Panc1 (cell line): ENCODE data around the gene TBCD. TPM values are rescaled to one million over a fixed set of nuclear protein-coding genes. Genes with fewer than 3 reads are reported as not detected.
"Not testable (repeated sequence)": the region's sequence is repeated elsewhere in the genome, so short reads cannot be mapped to it uniquely, and the experiment has no call there.

ENCODE experiments used
- ATAC-seq: fragments of 200-7000 bp; cut with Tn5 transposase; 2 replicates; pipeline ENCODE4 v1.9.1; 2020; ENCODE audit warnings: mild to moderate bottlenecking, moderate library complexity
- BruUV-seq: library from RNA; stranded (reverse); fragments of 400-500 nt; replicated peaks from 2 replicates; lab custom pipeline; 2021; lab: Mats Ljungman, UMichigan
- CTCF ChIA-PET: fragments of 300-600 bp; sonication (Branson Sonifier 250); formaldehyde crosslinking; loops from one replicate; lab custom pipeline; 2022; ENCODE audit warnings: antibody characterized with exemption; lab: Charles Lee
- POLR2A ChIA-PET: fragments of 300-600 bp; sonication (Branson Sonifier 250); formaldehyde crosslinking; loops from one replicate; lab custom pipeline; 2022; ENCODE audit warnings: antibody characterized with exemption; lab: Charles Lee
- DNase-seq: peaks from one replicate; pipeline ENCODE4 v3.0.0-alpha.2; 2010; ENCODE audit warnings: low read depth, low spot score
- H3K27ac ChIP-seq: 2 replicates; pipeline ENCODE4 v1.5.1; 2011; ENCODE audit warnings: mild to moderate bottlenecking, low read length, inconsistent platforms
- H3K27me3 ChIP-seq: fragments of 200-500 bp; sonication (Bioruptor generic); 2 replicates; pipeline ENCODE4 v1.6.0; 2014; ENCODE audit warnings: low read length, inconsistent platforms; ENCODE audit not compliant: control insufficient read depth, insufficient read depth
- H3K36me3 ChIP-seq: fragments of 200-500 bp; sonication (Bioruptor generic); 2 replicates; pipeline ENCODE4 v1.5.1; 2014; ENCODE audit warnings: inconsistent platforms, mild to moderate bottlenecking, low read length, moderate library complexity; ENCODE audit not compliant: control insufficient read depth, insufficient read depth
- H3K4me1 ChIP-seq: 2 replicates; pipeline ENCODE4 v1.5.1; 2011; ENCODE audit warnings: inconsistent platforms, mild to moderate bottlenecking, low read length, moderate library complexity; ENCODE audit not compliant: control insufficient read depth, insufficient read depth
- H3K4me3 ChIP-seq, 2 experiments: 2 replicates each; pipeline ENCODE4 v1.5.1; 2011 to 2012; ENCODE audit warnings: low read depth in 2 of 2, low read length in 2 of 2, mild to moderate bottlenecking in 2 of 2, inconsistent platforms in 1 of 2, moderate library complexity in 1 of 2
- H3K9me3 ChIP-seq: fragments of 200-500 bp; sonication (Bioruptor generic); 2 replicates; pipeline ENCODE4 v1.5.1; 2014; ENCODE audit warnings: low read depth, mild to moderate bottlenecking, inconsistent platforms, low read length, moderate library complexity; ENCODE audit not compliant: control insufficient read depth, insufficient read depth
- POLR2AphosphoS5 ChIP-seq: IDR thresholded peaks from 2 replicates; pipeline ENCODE4 v1.6.1; 2012; ENCODE audit warnings: mild to moderate bottlenecking, low read depth, low read length, moderate library complexity
- SIN3A ChIP-seq: IDR thresholded peaks from 2 replicates; pipeline ENCODE4 v1.6.1; 2012; ENCODE audit warnings: low read depth, mild to moderate bottlenecking, low read length, moderate library complexity, borderline replicate concordance; ENCODE audit not compliant: insufficient read depth
- TCF7L2 ChIP-seq: IDR thresholded peaks from 2 replicates; pipeline ENCODE4 v1.6.1; 2011; ENCODE audit warnings: mild to moderate bottlenecking, low read depth, low read length, inconsistent platforms
- in situ Hi-C: cut with HindIII; loops from 2 replicates; pipeline ENCODE4 v1.10.0; 2016; ENCODE audit warnings: low sequenced_read_pairs, low pct_unique_long_range_greater_than_20kb
- intact Hi-C: fragments of 100-400 bp; cut with micrococcal nuclease; formaldehyde crosslinking; loops from one replicate; pipeline ENCODE4 v1.10.0; 2022; ENCODE audit not compliant: unreplicated experiment
- total RNA-seq: library from RNA; stranded (reverse); gene quantifications from one replicate; pipeline ENCODE4 v1.2.1, GENCODE V29; 2021; ENCODE audit not compliant: unreplicated experiment
- TF ChIP-seq, protein P1 (sequence below): fragments of 450-650 bp; IDR thresholded peaks from 2 replicates; pipeline ENCODE4 v1.5.1; 2017; ENCODE audit warnings: mild to moderate bottlenecking
- TF ChIP-seq, protein P2 (sequence below), 2 experiments: IDR thresholded peaks; 2 replicates each; pipeline ENCODE4 v1.6.1; 2011 to 2012; ENCODE audit warnings: low read depth in 2 of 2, control low read depth in 1 of 2, low read length in 1 of 2, mild to moderate bottlenecking in 1 of 2, moderate library complexity in 1 of 2; ENCODE audit not compliant: insufficient read depth in 1 of 2

Gene TBCD
- total RNA-seq, 1 experiment from 2014 or later = 186 TPM

DNA sequence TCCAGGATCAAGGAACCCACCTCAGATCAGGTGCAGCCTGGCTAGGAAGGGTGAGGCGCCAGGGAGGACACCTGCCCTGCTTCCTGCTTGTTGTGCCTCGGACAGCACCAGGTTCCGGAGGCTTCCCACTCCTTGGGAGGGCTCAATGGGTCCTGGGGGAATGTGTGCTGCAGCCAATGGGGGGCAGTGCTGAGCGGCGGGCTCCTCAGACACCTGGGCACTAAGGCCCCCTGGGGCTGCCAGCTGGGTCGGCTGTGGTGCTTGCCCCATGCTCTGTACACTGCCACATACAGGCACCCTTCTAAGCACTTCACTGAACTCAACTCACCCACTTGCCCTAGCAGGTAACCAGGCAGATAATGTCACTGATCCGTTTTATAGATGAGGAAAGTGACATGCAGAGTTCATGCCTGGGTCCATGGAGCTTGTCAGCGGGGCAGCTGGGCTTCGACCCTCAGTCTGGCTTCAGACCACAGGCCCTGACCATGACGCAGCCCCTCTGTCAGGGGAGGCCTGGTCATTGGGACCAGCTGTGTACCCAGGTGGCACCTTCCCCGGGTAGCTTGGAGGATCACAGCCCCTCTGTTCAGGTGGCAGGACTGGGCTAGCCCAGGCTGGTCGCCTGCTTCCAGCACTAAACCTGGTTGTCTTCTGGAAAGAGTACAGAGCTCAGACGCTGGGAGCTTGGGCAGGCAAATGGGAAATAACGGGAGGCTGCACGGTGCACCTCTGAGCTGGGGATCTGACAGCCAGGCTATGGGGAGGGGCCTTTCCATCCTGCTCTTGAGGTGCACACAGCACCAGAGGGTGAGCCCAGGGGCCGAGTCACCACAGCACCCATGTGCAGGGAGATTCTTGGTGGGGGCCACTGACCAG is 8.3 kb upstream of the TBCD start:
- intact Hi-C loops = no loop called here
- Histone ChIP-seq H3K4me1 (no peaks in the 10 kb centered on the region), H3K27me3 (no peaks in the 10 kb centered on the region), H3K9me3 (peaks cover 9% of the 10 kb centered on the region; the same call in 1 of the 2 replicates), H3K27ac (no peak overlapping the region), H3K36me3 (no peaks in the 10 kb centered on the region), H3K4me3 (no peak overlapping the region)
- ATAC-seq (peak; percentile 66), DNase-seq (no peak)
- no peak for TF ChIP-seq TCF7L2
- TF ChIP-seq, protein P1, sequence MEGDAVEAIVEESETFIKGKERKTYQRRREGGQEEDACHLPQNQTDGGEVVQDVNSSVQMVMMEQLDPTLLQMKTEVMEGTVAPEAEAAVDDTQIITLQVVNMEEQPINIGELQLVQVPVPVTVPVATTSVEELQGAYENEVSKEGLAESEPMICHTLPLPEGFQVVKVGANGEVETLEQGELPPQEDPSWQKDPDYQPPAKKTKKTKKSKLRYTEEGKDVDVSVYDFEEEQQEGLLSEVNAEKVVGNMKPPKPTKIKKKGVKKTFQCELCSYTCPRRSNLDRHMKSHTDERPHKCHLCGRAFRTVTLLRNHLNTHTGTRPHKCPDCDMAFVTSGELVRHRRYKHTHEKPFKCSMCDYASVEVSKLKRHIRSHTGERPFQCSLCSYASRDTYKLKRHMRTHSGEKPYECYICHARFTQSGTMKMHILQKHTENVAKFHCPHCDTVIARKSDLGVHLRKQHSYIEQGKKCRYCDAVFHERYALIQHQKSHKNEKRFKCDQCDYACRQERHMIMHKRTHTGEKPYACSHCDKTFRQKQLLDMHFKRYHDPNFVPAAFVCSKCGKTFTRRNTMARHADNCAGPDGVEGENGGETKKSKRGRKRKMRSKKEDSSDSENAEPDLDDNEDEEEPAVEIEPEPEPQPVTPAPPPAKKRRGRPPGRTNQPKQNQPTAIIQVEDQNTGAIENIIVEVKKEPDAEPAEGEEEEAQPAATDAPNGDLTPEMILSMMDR = no peak
- TF ChIP-seq SIN3A = no peak
- TF ChIP-seq, protein P2, sequence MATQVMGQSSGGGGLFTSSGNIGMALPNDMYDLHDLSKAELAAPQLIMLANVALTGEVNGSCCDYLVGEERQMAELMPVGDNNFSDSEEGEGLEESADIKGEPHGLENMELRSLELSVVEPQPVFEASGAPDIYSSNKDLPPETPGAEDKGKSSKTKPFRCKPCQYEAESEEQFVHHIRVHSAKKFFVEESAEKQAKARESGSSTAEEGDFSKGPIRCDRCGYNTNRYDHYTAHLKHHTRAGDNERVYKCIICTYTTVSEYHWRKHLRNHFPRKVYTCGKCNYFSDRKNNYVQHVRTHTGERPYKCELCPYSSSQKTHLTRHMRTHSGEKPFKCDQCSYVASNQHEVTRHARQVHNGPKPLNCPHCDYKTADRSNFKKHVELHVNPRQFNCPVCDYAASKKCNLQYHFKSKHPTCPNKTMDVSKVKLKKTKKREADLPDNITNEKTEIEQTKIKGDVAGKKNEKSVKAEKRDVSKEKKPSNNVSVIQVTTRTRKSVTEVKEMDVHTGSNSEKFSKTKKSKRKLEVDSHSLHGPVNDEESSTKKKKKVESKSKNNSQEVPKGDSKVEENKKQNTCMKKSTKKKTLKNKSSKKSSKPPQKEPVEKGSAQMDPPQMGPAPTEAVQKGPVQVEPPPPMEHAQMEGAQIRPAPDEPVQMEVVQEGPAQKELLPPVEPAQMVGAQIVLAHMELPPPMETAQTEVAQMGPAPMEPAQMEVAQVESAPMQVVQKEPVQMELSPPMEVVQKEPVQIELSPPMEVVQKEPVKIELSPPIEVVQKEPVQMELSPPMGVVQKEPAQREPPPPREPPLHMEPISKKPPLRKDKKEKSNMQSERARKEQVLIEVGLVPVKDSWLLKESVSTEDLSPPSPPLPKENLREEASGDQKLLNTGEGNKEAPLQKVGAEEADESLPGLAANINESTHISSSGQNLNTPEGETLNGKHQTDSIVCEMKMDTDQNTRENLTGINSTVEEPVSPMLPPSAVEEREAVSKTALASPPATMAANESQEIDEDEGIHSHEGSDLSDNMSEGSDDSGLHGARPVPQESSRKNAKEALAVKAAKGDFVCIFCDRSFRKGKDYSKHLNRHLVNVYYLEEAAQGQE (IDR thresholded peaks at IDR 0.05; ENCODE audit: insufficient read depth in 1 of 2, low read depth in 2 of 2, low read length in 1 of 2) = no peak
- TF ChIP-seq POLR2AphosphoS5 = no peak
- ChIA-PET CTCF (interaction anchor here (0.6 kb wide), 2 partner anchors 15 to 28 kb away, joined by 3 to 9 read pairs; no protein-coding TSS in a partner anchor), POLR2A (interaction anchor here (0.7 kb wide), 1 partner anchor 16 kb away, joined by 7 read pairs; no protein-coding TSS in a partner anchor)
- in situ Hi-C loops = no loop called here
- no TSS peak for BruUV-seq

DNA sequence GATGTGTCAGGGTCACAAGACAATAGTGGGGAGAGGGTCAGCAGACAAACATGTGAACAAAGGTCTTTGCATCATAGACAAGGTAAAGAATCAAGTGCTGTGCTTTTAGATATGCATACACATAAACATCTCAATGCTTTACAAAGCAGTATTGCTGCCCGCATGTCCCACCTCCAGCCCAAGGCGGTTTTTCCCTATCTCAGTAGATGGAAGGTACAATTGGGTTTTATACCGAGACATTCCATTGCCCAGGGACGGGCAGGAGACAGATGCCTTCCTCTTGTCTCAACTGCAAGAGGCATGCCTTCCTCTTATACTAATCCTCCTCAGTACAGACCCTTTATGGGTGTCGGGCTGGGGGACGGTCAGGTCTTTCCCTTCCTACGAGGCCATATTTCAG is 7.1 kb upstream of the TBCD start:
- DNase-seq, H3K27me3 ChIP-seq, H3K36me3 ChIP-seq, H3K27ac ChIP-seq, in situ Hi-C loops, CTCF ChIA-PET, POLR2A ChIA-PET, H3K4me1 ChIP-seq, H3K9me3 ChIP-seq, H3K4me3 ChIP-seq, BruUV-seq, intact Hi-C loops, ATAC-seq: not testable (repeated sequence)

DNA sequence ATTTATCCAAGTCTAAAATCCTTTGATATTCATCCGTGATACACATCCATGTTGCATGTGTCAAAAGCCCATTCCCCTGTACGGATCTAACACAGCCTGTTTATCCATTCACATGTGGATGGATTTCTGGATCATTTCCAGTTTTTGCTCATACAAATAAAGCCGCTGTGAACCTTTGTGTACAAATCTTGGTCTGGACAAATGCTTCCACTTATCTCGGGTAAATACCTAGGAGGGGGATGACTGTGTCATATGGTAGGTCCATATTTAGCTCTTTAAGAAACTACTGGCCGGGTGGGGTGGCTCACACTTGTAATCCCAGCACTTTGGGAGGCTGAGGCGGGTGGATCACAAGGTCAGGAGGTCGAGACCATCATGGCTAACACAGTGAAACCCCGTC is 6.3 kb upstream of the TBCD start:
- intact Hi-C loops (no loop called here), in situ Hi-C loops (no loop called here)
- DNase-seq (no peak), ATAC-seq (no peak)
- no peaks in the 10 kb centered on the region for H3K4me1 ChIP-seq
- H3K27ac ChIP-seq = no peak overlapping the region
- H3K27me3 ChIP-seq = no peaks in the 10 kb centered on the region
- ChIA-PET POLR2A (no interaction called here), CTCF (no interaction called here)
- no peaks in the 10 kb centered on the region for H3K36me3 ChIP-seq
- TF ChIP-seq TCF7L2 (no peak), POLR2AphosphoS5 (no peak), SIN3A (no peak)
- TF ChIP-seq, protein P1 = no peak
- TF ChIP-seq, protein P2 (IDR thresholded peaks at IDR 0.05; ENCODE audit: insufficient read depth in 1 of 2, low read depth in 2 of 2, low read length in 1 of 2) = no peak
- BruUV-seq = no TSS peak
- peaks cover 6% of the 10 kb centered on the region; the same call in 1 of the 2 replicates for H3K9me3 ChIP-seq
- no peak overlapping the region for H3K4me3 ChIP-seq
